Trophoblast cell (in vitro differentiated cells and primary cell): Measurements from ENCODE around the gene GNL1.

Experiments used
- DNase-seq, 2 donors: peaks; one replicate each; pipeline ENCODE4 v3.0.0-alpha.2; 2016
- H2AFZ ChIP-seq: 2 replicates; pipeline ENCODE4 v1.6.1; 2013; ENCODE audit warnings: low read length, moderate library complexity, mild to moderate bottlenecking; ENCODE audit not compliant: insufficient read depth, poor library complexity
- H2AK5ac ChIP-seq: 2 replicates; pipeline ENCODE4 v1.6.1; 2013; ENCODE audit warnings: mild to moderate bottlenecking, low read length
- H2BK120ac ChIP-seq: 2 replicates; pipeline ENCODE4 v1.6.1; 2013; ENCODE audit warnings: low read length, mild to moderate bottlenecking, moderate library complexity; ENCODE audit not compliant: insufficient read depth, poor library complexity
- H2BK12ac ChIP-seq: 2 replicates; pipeline ENCODE4 v1.6.1; 2013; ENCODE audit warnings: mild to moderate bottlenecking, low read length, moderate library complexity
- H2BK5ac ChIP-seq: 2 replicates; pipeline ENCODE4 v1.6.1; 2013; ENCODE audit warnings: low read length, low read depth, moderate library complexity, mild to moderate bottlenecking; ENCODE audit not compliant: poor library complexity
- H3K14ac ChIP-seq: 2 replicates; pipeline ENCODE4 v1.6.1; 2013; ENCODE audit warnings: mild to moderate bottlenecking, low read length
- H3K18ac ChIP-seq: 2 replicates; pipeline ENCODE4 v1.6.1; 2013; ENCODE audit warnings: mild to moderate bottlenecking, low read length
- H3K23ac ChIP-seq: 2 replicates; pipeline ENCODE4 v1.6.1; 2013; ENCODE audit warnings: low read length
- H3K27ac ChIP-seq: 2 replicates; pipeline ENCODE4 v1.5.1; 2013; ENCODE audit warnings: low read depth, mild to moderate bottlenecking, inconsistent platforms, low read length, moderate library complexity
- H3K27me3 ChIP-seq: 2 replicates; pipeline ENCODE4 v1.6.1; 2013; ENCODE audit warnings: inconsistent platforms, mild to moderate bottlenecking, low read length, moderate library complexity; ENCODE audit not compliant: insufficient read depth
- H3K36me3 ChIP-seq, 2 experiments: 1 replicate in 1 of 2; 2 replicates in 1 of 2; pipeline ENCODE4 v1.6.1; 2013; ENCODE audit warnings: low read length in 2 of 2, mild to moderate bottlenecking in 2 of 2, moderate library complexity in 1 of 2; ENCODE audit not compliant: insufficient read depth in 2 of 2, control insufficient read depth in 1 of 2
- H3K4ac ChIP-seq: 2 replicates; pipeline ENCODE4 v1.6.1; 2013; ENCODE audit warnings: low read depth, mild to moderate bottlenecking, low read length, moderate library complexity
- H3K4me1 ChIP-seq, 2 experiments: 1 replicate in 1 of 2; 2 replicates in 1 of 2; pipeline ENCODE4 v1.6.1; 2013; ENCODE audit warnings: low read length in 2 of 2, mild to moderate bottlenecking in 2 of 2, moderate library complexity in 1 of 2; ENCODE audit not compliant: insufficient read depth in 2 of 2, control insufficient read depth in 1 of 2
- H3K4me2 ChIP-seq: 2 replicates; pipeline ENCODE4 v1.6.1; 2013; ENCODE audit warnings: inconsistent platforms, mild to moderate bottlenecking, low read length, moderate library complexity
- H3K4me3 ChIP-seq: 2 replicates; pipeline ENCODE4 v1.5.1; 2013; ENCODE audit warnings: mild to moderate bottlenecking, low read depth, low read length, inconsistent platforms
- H3K79me1 ChIP-seq: one replicate; pipeline ENCODE4 v1.6.1; 2013; ENCODE audit warnings: low read length
- H3K79me2 ChIP-seq: 2 replicates; pipeline ENCODE4 v1.6.1; 2013; ENCODE audit warnings: low read length, mild to moderate bottlenecking; ENCODE audit not compliant: control insufficient read depth, insufficient read depth, poor library complexity
- H3K9ac ChIP-seq: 2 replicates; pipeline ENCODE4 v1.6.1; 2013; ENCODE audit warnings: mild to moderate bottlenecking, low read length
- H3K9me3 ChIP-seq: 2 replicates; pipeline ENCODE4 v1.6.1; 2013; ENCODE audit warnings: low read depth, mild to moderate bottlenecking, control low read depth, inconsistent platforms, low read length; ENCODE audit not compliant: insufficient read depth
- H4K12ac ChIP-seq: 2 replicates; pipeline ENCODE4 v1.6.1; 2013; ENCODE audit warnings: low read depth, mild to moderate bottlenecking, low read length, moderate library complexity
- H4K8ac ChIP-seq: 2 replicates; pipeline ENCODE4 v1.6.1; 2013; ENCODE audit warnings: low read depth, mild to moderate bottlenecking, low read length, moderate library complexity
- H4K91ac ChIP-seq: one replicate; pipeline ENCODE4 v1.6.1; 2013; ENCODE audit warnings: low read depth, mild to moderate bottlenecking, low read length, moderate library complexity
- WGBS: extraction: QIAGEN DNeasy Blood & Tissue Kit; methylation state at CpG from one replicate; pipeline ENCODE4 v1.1.7; 2013; ENCODE audit warnings: missing lambda C conversion rate; ENCODE audit not compliant: insufficient read length, insufficient coverage; ENCODE audit errors: extremely low coverage; 5-methylcytosine and 5-hydroxymethylcytosine counted together

The GNL1 gene

GRCh38 chr6:30560930-30561329, 4.6 kb upstream of the GNL1 start:
- H3K9ac ChIP-seq = no peak overlapping the region
- no peak overlapping the region for H3K4me3 ChIP-seq
- no peak overlapping the region for H2BK12ac ChIP-seq
- no peak overlapping the region for H3K14ac ChIP-seq
- no peak overlapping the region for H3K4ac ChIP-seq
- H3K79me1 ChIP-seq = peaks cover 13% of the 10 kb centered on the region
- H3K36me3 ChIP-seq = peaks cover 9 to 16% of the 10 kb centered on the region in 2 experiments
- no peak for DNase-seq
- H3K79me2 ChIP-seq = peaks cover 6% of the 10 kb centered on the region
- no peak overlapping the region for H4K12ac ChIP-seq
- peaks cover 2% of the 10 kb centered on the region for H3K9me3 ChIP-seq
- no peak overlapping the region for H2BK120ac ChIP-seq
- H3K4me1 ChIP-seq = peaks cover 0 to 2% of the 10 kb centered on the region in 2 experiments
- no peak overlapping the region for H3K27ac ChIP-seq
- H3K27me3 ChIP-seq = no peaks in the 10 kb centered on the region
- no CpG with 5 or more reads among the region's 3 CpGs for WGBS
- no peak overlapping the region for H4K91ac ChIP-seq
- no peak overlapping the region for H3K4me2 ChIP-seq
- no peak overlapping the region for H2AK5ac ChIP-seq
- H2BK5ac ChIP-seq = no peak overlapping the region
- no peak overlapping the region for H2AFZ ChIP-seq
- H3K18ac ChIP-seq = no peak overlapping the region
- H3K23ac ChIP-seq = no peak overlapping the region
- no peak overlapping the region for H4K8ac ChIP-seq

- Histone ChIP-seq H3K27me3 (no peaks in the 10 kb centered on the region), H3K4me2 (peak overlapping the region; percentile 93), H3K18ac (no peak overlapping the region), H3K36me3 (peaks cover 15 to 26% of the 10 kb centered on the region in 2 experiments), H3K4ac (no peak overlapping the region), H2AFZ (peak overlapping the region; percentile 63), H3K79me1 (peaks cover 20% of the 10 kb centered on the region), H3K14ac (peak overlapping the region; percentile 65), H3K9ac (peak overlapping the region; percentile 89), H4K8ac (peak overlapping the region; percentile 84), H2AK5ac (no peak overlapping the region), H3K4me1 (peaks cover 4 to 10% of the 10 kb centered on the region in 2 experiments), H2BK5ac (no peak overlapping the region), H3K23ac (no peak overlapping the region), H3K9me3 (peaks cover 2% of the 10 kb centered on the region), H3K79me2 (peaks cover 10% of the 10 kb centered on the region), H3K27ac (peak overlapping the region; percentile 61), H2BK12ac (no peak overlapping the region), H4K12ac (no peak overlapping the region), H4K91ac (no peak overlapping the region), H2BK120ac (no peak overlapping the region), H3K4me3 (peak overlapping the region; percentile 96)
- no CpG with 5 or more reads among the region's 6 CpGs for WGBS
- DNase-seq = peak in 1 of 2 donors; percentile 50
Measured at GRCh38 chr6:30557683-30557981, 1.3 kb upstream of the GNL1 start.

- peak within 1 kb of the TSS; percentile 93 for H4K12ac ChIP-seq
- H3K14ac ChIP-seq = peak within 1 kb of the TSS; percentile 96
- peak within 1 kb of the TSS; percentile 93 for H2AFZ ChIP-seq
- H3K18ac ChIP-seq = peak within 1 kb of the TSS; percentile 99
- peak within 1 kb of the TSS; percentile 93 for H3K27ac ChIP-seq
- H3K9ac ChIP-seq = peak within 1 kb of the TSS; percentile 89
- H3K36me3 ChIP-seq = peaks cover 16 to 27% of the 10 kb centered on the region in 2 experiments
- peaks cover 4 to 10% of the 10 kb centered on the region in 2 experiments for H3K4me1 ChIP-seq
- H4K8ac ChIP-seq = peak within 1 kb of the TSS; percentile 96
- no peak within 1 kb of the TSS for H3K23ac ChIP-seq
- peaks cover 20% of the 10 kb centered on the region for H3K79me1 ChIP-seq
- H2AK5ac ChIP-seq = peak within 1 kb of the TSS; percentile 21
- H4K91ac ChIP-seq = peak within 1 kb of the TSS; percentile 95
- peaks cover 10% of the 10 kb centered on the region for H3K79me2 ChIP-seq
- H2BK5ac ChIP-seq = peak within 1 kb of the TSS; percentile 97
- H3K27me3 ChIP-seq = no peaks in the 10 kb centered on the region
- WGBS = no CpG with 5 or more reads among the region's 42 CpGs
- peak within 1 kb of the TSS; percentile 96 for H3K4me3 ChIP-seq
- peak within 1 kb of the TSS; percentile 96 for H2BK120ac ChIP-seq
- peak within 1 kb of the TSS; percentile 93 for H3K4me2 ChIP-seq
- peaks cover 2% of the 10 kb centered on the region for H3K9me3 ChIP-seq
- peak; percentile 91 to 93 for DNase-seq
- H2BK12ac ChIP-seq = peak within 1 kb of the TSS; percentile 85
- H3K4ac ChIP-seq = peak within 1 kb of the TSS; percentile 71
Measured at GRCh38 chr6:30556906-30557682, 805 bp upstream of the GNL1 start, which contains the start of gene PRR3. PRR3 (plus strand) TSS chr6:30557295; CDS start chr6:30557345, 50 bp downstream.

- H3K4me1 ChIP-seq = peaks cover 4 to 10% of the 10 kb centered on the region in 2 experiments
- peak overlapping the region; percentile 96 for H4K8ac ChIP-seq
- peaks cover 10% of the 10 kb centered on the region for H3K79me2 ChIP-seq
- peak overlapping the region; percentile 97 for H2BK5ac ChIP-seq
- peak overlapping the region; percentile 5 for H2BK120ac ChIP-seq
- H4K12ac ChIP-seq = peak overlapping the region; percentile 55
- no peak overlapping the region for H3K23ac ChIP-seq
- no peak overlapping the region for H2AK5ac ChIP-seq
- H3K4ac ChIP-seq = peak overlapping the region; percentile 49
- peak overlapping the region; percentile 93 for H3K27ac ChIP-seq
- H3K27me3 ChIP-seq = no peaks in the 10 kb centered on the region
- no CpG with 5 or more reads among the region's 15 CpGs for WGBS
- peak overlapping the region; percentile 93 for H3K4me2 ChIP-seq
- peak overlapping the region; percentile 96 for H3K4me3 ChIP-seq
- peak overlapping the region; percentile 96 for H3K14ac ChIP-seq
- peak overlapping the region; percentile 93 for H2AFZ ChIP-seq
- peaks cover 2% of the 10 kb centered on the region for H3K9me3 ChIP-seq
- peaks cover 20% of the 10 kb centered on the region for H3K79me1 ChIP-seq
- H2BK12ac ChIP-seq = no peak overlapping the region
- peak overlapping the region; percentile 99 for H3K18ac ChIP-seq
- H3K9ac ChIP-seq = peak overlapping the region; percentile 79
- H4K91ac ChIP-seq = peak overlapping the region; percentile 95
- no peak for DNase-seq
- peaks cover 23 to 33% of the 10 kb centered on the region in 2 experiments for H3K36me3 ChIP-seq
Measured at GRCh38 chr6:30555816-30556065, 548 bp downstream of the GNL1 start.
